Duodenal mucosa (tissue), 2 donors: ENCODE measurements around the gene TAS1R1.
"Not testable (repeated sequence)": the region's sequence is repeated elsewhere in the genome, so short reads cannot be mapped to it uniquely, and the experiment has no call there.

Source experiments
- H3K27ac ChIP-seq: one replicate; pipeline ENCODE4 v1.7.0; 2013; ENCODE audit warnings: low read depth, low read length
- H3K27me3 ChIP-seq, 2 donors: one replicate each; pipeline ENCODE4 v1.7.0; 2013; ENCODE audit warnings: low read length in 2 of 2, control low read depth in 1 of 2; ENCODE audit not compliant: insufficient read depth in 2 of 2, control insufficient read depth in 1 of 2
- H3K36me3 ChIP-seq, 2 donors: one replicate each; pipeline ENCODE4 v1.7.0; 2013; ENCODE audit warnings: low read length in 2 of 2, control low read depth in 1 of 2; ENCODE audit not compliant: insufficient read depth in 2 of 2, control insufficient read depth in 1 of 2
- H3K4me1 ChIP-seq, 2 donors: one replicate each; pipeline ENCODE4 v1.7.0; 2013; ENCODE audit warnings: low read length in 2 of 2, control low read depth in 1 of 2; ENCODE audit not compliant: insufficient read depth in 2 of 2, control insufficient read depth in 1 of 2
- H3K4me3 ChIP-seq, 2 donors: one replicate each; pipeline ENCODE4 v1.7.0; 2013; ENCODE audit warnings: low read length in 2 of 2, low read depth in 1 of 2
- H3K9ac ChIP-seq, 2 donors: one replicate each; pipeline ENCODE4 v1.7.0; 2013; ENCODE audit warnings: low read length in 2 of 2, low read depth in 1 of 2
- H3K9me3 ChIP-seq, 2 donors: one replicate each; pipeline ENCODE4 v1.7.0; 2013; ENCODE audit warnings: low read length in 2 of 2, control low read depth in 1 of 2; ENCODE audit not compliant: control insufficient read depth in 1 of 2

TAS1R1 gene

GRCh38 chr1:6544831-6545230, 10.3 kb upstream of the TAS1R1 start:
- Histone ChIP-seq H3K36me3 (peaks cover 28 to 84% of the 10 kb centered on the region in 2 donors), H3K4me1 (no peaks in the 10 kb centered on the region), H3K27ac (no peak overlapping the region), H3K9me3 (no peaks in the 10 kb centered on the region), H3K4me3 (no peak overlapping the region), H3K9ac (no peak overlapping the region), H3K27me3 (no peaks in the 10 kb centered on the region)

- peaks cover 28 to 83% of the 10 kb centered on the region in 2 donors for H3K36me3 ChIP-seq
- H3K4me3 ChIP-seq = no peak overlapping the region
- H3K27me3 ChIP-seq = no peaks in the 10 kb centered on the region
- no peak overlapping the region for H3K9ac ChIP-seq
- no peaks in the 10 kb centered on the region for H3K9me3 ChIP-seq
- H3K4me1 ChIP-seq = no peaks in the 10 kb centered on the region
- H3K27ac ChIP-seq = no peak overlapping the region
Observed at GRCh38 chr1:6545276-6546112, 9.6 kb upstream of the TAS1R1 start.

DNA sequence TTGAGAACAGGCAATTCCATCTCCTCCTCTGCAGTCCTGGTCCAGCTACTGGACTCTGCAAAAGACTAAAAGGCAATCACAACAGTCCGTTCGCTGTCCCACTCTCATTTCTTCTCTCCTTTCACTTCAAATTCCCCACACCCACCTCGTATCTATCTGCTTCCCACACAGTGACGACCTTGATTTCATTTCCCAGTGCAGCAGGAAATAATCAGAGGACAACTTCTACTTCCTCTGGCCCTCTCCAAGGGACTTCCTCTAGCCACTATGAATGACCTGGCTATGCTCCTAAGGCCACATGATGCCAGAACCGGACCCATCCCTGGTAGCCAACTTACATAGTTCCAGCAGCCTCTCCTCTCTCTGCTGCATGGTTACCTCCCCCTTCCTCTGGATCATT, 8.8 kb upstream of the TAS1R1 start:
- Histone ChIP-seq H3K36me3 (peaks cover 28 to 78% of the 10 kb centered on the region in 2 donors), H3K4me1 (no peaks in the 10 kb centered on the region), H3K9ac (no peak overlapping the region), H3K27me3 (no peaks in the 10 kb centered on the region), H3K4me3 (no peak overlapping the region), H3K27ac (no peak overlapping the region), H3K9me3 (no peaks in the 10 kb centered on the region)

- no peaks in the 10 kb centered on the region for H3K4me1 ChIP-seq
- no peak overlapping the region for H3K27ac ChIP-seq
- H3K36me3 ChIP-seq = peaks cover 28 to 71% of the 10 kb centered on the region in 2 donors
- no peak overlapping the region for H3K9ac ChIP-seq
- H3K27me3 ChIP-seq = no peaks in the 10 kb centered on the region
- no peaks in the 10 kb centered on the region for H3K9me3 ChIP-seq
- no peak overlapping the region for H3K4me3 ChIP-seq
Observed at GRCh38 chr1:6547301-6547700, 7.8 kb upstream of the TAS1R1 start.

DNA sequence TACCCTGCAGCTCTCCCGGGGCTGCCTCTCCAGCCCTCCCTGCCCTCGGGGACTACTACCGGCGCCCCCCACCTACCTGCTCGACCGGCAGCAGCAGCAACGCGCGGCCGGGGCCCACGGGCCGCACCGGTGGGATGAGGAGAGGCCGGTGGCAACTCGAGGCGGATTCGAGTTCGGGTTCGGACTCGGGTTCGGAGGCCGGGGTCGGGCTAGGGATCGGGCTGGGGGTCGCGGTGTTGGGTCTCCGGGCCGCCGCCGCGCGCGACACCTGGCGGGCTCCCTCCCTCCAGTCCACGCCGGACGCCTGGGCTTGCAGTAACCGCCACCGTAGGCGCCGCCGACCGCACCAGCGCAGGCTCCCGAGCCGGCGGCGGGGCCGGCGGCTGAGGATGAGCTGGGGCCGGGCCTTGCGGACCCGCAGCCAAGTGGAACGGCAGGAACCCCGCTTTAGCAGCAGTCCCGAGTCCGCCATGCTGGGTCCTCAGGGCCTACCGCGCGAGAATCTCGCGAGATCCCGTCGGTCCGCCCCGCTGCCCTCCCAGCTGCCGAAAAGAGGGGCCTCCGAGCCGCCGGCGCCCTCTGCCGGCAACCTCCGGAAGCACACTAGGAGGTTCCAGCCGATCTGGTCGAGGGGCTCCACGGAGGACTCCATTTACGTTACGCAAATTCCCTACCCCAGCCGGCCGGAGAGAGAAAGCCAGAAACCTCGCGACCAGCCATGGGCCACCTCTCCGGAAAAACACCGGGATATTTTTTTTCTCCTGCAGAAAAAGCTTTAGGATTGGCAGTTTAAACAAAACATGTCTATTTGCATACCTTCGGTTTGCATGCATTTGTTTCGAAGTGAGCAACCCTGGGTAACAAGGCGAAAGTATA, 838 bp upstream of the TAS1R1 start, which contains the start of gene NOL9:
NOL9 (minus strand) TSS at position 483 of the 876 bp plus-strand sequence; CDS start at position 472, 11 bp downstream.
- peaks cover 5 to 15% of the 10 kb centered on the region in 2 donors for H3K4me1 ChIP-seq
- peak within 1 kb of the TSS; percentile 83 to 92 for H3K4me3 ChIP-seq
- peak within 1 kb of the TSS; percentile 62 for H3K27ac ChIP-seq
- no peaks in the 10 kb centered on the region for H3K27me3 ChIP-seq
- H3K9ac ChIP-seq = peak within 1 kb of the TSS; percentile 87 to 90
- H3K9me3 ChIP-seq = no peaks in the 10 kb centered on the region
- peaks cover 4 to 10% of the 10 kb centered on the region in 2 donors for H3K36me3 ChIP-seq

DNA sequence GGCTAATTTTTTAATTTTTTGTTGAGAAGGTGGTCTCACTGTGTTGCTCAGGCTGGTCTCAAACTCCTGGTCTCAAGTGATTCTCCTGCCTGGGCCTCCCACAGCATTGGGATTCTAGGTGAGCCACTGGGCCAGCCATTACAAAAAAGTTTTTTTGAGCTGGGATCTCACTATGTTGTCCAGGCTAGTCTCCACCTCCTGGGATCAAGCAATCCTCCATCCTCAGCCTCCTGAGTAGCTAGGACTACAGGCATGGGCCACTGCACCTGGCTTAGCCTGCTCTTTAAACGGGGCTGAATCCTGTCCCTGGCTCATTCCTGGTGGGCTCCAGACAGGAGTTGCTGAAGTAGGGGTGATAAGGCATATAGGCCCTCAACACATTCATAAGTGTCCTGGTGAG, 2.5 kb downstream of the TAS1R1 start:
- Histone ChIP-seq H3K9me3 (no peaks in the 10 kb centered on the region), H3K4me1 (peaks cover 5 to 15% of the 10 kb centered on the region in 2 donors), H3K4me3 (no peak overlapping the region), H3K9ac (no peak overlapping the region), H3K27ac (no peak overlapping the region), H3K36me3 (no peaks in the 10 kb centered on the region), H3K27me3 (no peaks in the 10 kb centered on the region)

DNA sequence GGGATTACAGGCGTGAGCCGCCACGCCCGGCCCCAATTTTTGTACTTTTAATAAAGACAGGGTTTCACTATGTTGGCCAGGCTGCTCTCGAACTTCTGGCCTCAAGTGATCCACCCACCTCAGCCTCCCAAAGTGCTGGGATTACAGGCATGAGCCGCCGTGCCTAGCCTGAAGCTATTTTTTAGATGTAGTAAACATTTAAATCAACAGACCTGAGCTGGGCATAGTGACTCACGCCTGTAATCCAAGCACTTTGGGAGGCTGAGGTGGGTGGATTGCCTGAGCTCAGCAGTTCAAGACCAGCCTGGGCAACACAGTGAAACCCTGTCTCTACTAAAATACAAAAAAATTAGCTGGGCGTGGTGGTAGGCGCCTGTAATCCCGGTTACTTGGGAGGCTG, 4.1 kb downstream of the TAS1R1 start:
- not testable (repeated sequence) for H3K4me3 ChIP-seq, H3K9me3 ChIP-seq, H3K36me3 ChIP-seq, H3K9ac ChIP-seq, H3K4me1 ChIP-seq, H3K27ac ChIP-seq, H3K27me3 ChIP-seq

- H3K4me1 ChIP-seq = no peaks in the 10 kb centered on the region
Observed at GRCh38 chr1:6560267-6560666, 5.2 kb downstream of the TAS1R1 start.

DNA sequence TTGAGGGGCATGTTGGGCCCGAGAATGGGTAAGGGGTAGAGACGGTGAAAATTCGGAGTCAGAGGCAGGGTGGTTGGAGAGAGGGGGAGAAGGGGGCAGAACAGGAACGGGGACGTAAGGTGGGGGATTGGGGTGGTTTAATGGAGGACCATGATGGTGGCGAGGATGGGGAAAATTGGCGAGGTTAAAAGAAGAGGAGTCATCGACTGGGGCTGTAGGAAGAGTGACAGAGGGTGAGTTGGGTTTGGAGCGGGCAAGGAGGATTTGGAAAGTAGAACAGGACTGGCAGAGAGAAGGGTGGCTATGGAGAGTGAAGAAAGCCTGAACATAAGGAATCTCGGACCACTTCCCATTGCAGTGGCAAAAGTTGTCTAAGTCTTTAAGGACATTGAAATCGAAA, 13.9 kb downstream of the TAS1R1 start:
- Histone ChIP-seq H3K4me3 (no peak overlapping the region), H3K4me1 (no peaks in the 10 kb centered on the region), H3K9ac (no peak overlapping the region), H3K27me3 (no peaks in the 10 kb centered on the region), H3K27ac (no peak overlapping the region), H3K36me3 (no peaks in the 10 kb centered on the region), H3K9me3 (no peaks in the 10 kb centered on the region)

More at GRCh38 chr1:6560267-6560666, 5.2 kb downstream of the TAS1R1 start:
- Histone ChIP-seq H3K9ac (no peak overlapping the region), H3K36me3 (no peaks in the 10 kb centered on the region), H3K27me3 (no peaks in the 10 kb centered on the region), H3K27ac (no peak overlapping the region), H3K4me3 (no peak overlapping the region), H3K9me3 (no peaks in the 10 kb centered on the region)

- Histone ChIP-seq H3K9ac (no peak overlapping the region), H3K4me1 (no peaks in the 10 kb centered on the region), H3K4me3 (no peak overlapping the region), H3K27ac (no peak overlapping the region), H3K27me3 (no peaks in the 10 kb centered on the region), H3K9me3 (no peaks in the 10 kb centered on the region), H3K36me3 (no peaks in the 10 kb centered on the region)
Observed at GRCh38 chr1:6570100-6570499, 15.0 kb downstream of the TAS1R1 start.
